CD4-positive, alpha-beta T cell (primary cell): Measurements from ENCODE around the gene MYL12A. TPM values are rescaled to one million over a fixed set of nuclear protein-coding genes. Genes with fewer than 3 reads are reported as not detected.

Experiments
- ATAC-seq: fragments of 200-7000 bp; cut with Tn5 transposase; one replicate; pipeline ENCODE4 v1.10.0; 2022; ENCODE audit warnings: mild to moderate bottlenecking; ENCODE audit not compliant: poor library complexity
- CTCF ChIA-PET: fragments of 350-600 bp; sonication (Branson Sonifier 250); formaldehyde crosslinking; loops from one replicate; lab custom pipeline; 2021; ENCODE audit warnings: antibody characterized with exemption, inconsistent platforms; lab: Charles Lee
- POLR2A ChIA-PET: fragments of 350-600 bp; sonication (Branson Sonifier 250); formaldehyde crosslinking; loops from one replicate; lab custom pipeline; 2021; ENCODE audit warnings: antibody characterized with exemption, inconsistent platforms; lab: Charles Lee
- DNase-seq, 14 experiments: peaks; one replicate each; pipeline ENCODE4 v3.0.0-alpha.2; 2013 to 2020; ENCODE audit warnings: mixed read lengths in 2 of 14
- H3K27ac ChIP-seq, 2 donors: one replicate each; pipeline versions ENCODE4 v1.5.1 to v1.7.0; 2013; ENCODE audit warnings: low read length in 2 of 2, low read depth in 1 of 2, mild to moderate bottlenecking in 1 of 2
- H3K27me3 ChIP-seq, 2 experiments: 1 replicate in 1 of 2; 2 replicates in 1 of 2; pipeline versions ENCODE4 v1.6.1 to v1.7.0; 2013; ENCODE audit warnings: low read length in 2 of 2, control low read depth in 1 of 2, mild to moderate bottlenecking in 1 of 2, moderate library complexity in 1 of 2; ENCODE audit not compliant: insufficient read depth in 2 of 2, control insufficient read depth in 1 of 2
- H3K36me3 ChIP-seq: one replicate; pipeline ENCODE4 v1.6.1; 2013; ENCODE audit warnings: low read length, control low read depth; ENCODE audit not compliant: insufficient read depth
- H3K4me1 ChIP-seq: one replicate; pipeline ENCODE4 v1.6.1; 2013; ENCODE audit warnings: low read length, control low read depth; ENCODE audit not compliant: insufficient read depth
- H3K4me3 ChIP-seq: one replicate; pipeline ENCODE4 v1.5.1; 2013; ENCODE audit warnings: mild to moderate bottlenecking, low read length, moderate library complexity
- H3K9me3 ChIP-seq, 2 experiments: 1 replicate in 1 of 2; 2 replicates in 1 of 2; pipeline versions ENCODE4 v1.6.1 to v1.7.0; 2013; ENCODE audit warnings: low read length in 2 of 2, mild to moderate bottlenecking in 2 of 2, control low read depth in 1 of 2, moderate library complexity in 1 of 2; ENCODE audit not compliant: control insufficient read depth in 1 of 2, insufficient read depth in 1 of 2
- H3K27ac Mint-ChIP-seq: one replicate; pipeline ENCODE4 v1.8.0; 2020; ENCODE audit warnings: mixed read lengths
- H3K27me3 Mint-ChIP-seq: one replicate; pipeline ENCODE4 v1.8.0; 2021; ENCODE audit warnings: mixed read lengths
- H3K36me3 Mint-ChIP-seq: one replicate; pipeline ENCODE4 v1.8.0; 2021; ENCODE audit warnings: low read depth, mixed read lengths
- H3K4me1 Mint-ChIP-seq: one replicate; pipeline ENCODE4 v1.8.0; 2021; ENCODE audit warnings: low read depth, mixed read lengths
- H3K4me3 Mint-ChIP-seq: one replicate; pipeline ENCODE4 v1.8.0; 2020; ENCODE audit warnings: mild to moderate bottlenecking, mixed read lengths
- H3K9me3 Mint-ChIP-seq: one replicate; pipeline ENCODE4 v1.8.0; 2020; ENCODE audit warnings: mixed read lengths
- intact Hi-C, 2 experiments: fragments of 100-400 bp; cut with DNase I in 1 of 2; cut with micrococcal nuclease in 1 of 2; formaldehyde crosslinking; loops; one replicate each; pipeline versions ENCODE4 v1.15.1 to v1.9.0; 2023 to 2025; cut with DNase I, micrococcal nuclease
- total RNA-seq, 174 experiments: library from RNA in 2 of 174; stranded (reverse) in 2 of 174; gene quantifications; one replicate each; pipeline ENCODE4 v1.2.3 and lab custom pipeline; 2021 to 2026
- TF ChIP-seq, protein P1 (sequence below): fragments of 200-600 bp; IDR thresholded peaks from one replicate; pipeline ENCODE4 v1.8.0; 2022; ENCODE audit warnings: antibody characterized with exemption, mild to moderate bottlenecking

Gene MYL12A
- total RNA-seq, 2 experiments from 2014 or later, result 188 to 190 TPM

DNA sequence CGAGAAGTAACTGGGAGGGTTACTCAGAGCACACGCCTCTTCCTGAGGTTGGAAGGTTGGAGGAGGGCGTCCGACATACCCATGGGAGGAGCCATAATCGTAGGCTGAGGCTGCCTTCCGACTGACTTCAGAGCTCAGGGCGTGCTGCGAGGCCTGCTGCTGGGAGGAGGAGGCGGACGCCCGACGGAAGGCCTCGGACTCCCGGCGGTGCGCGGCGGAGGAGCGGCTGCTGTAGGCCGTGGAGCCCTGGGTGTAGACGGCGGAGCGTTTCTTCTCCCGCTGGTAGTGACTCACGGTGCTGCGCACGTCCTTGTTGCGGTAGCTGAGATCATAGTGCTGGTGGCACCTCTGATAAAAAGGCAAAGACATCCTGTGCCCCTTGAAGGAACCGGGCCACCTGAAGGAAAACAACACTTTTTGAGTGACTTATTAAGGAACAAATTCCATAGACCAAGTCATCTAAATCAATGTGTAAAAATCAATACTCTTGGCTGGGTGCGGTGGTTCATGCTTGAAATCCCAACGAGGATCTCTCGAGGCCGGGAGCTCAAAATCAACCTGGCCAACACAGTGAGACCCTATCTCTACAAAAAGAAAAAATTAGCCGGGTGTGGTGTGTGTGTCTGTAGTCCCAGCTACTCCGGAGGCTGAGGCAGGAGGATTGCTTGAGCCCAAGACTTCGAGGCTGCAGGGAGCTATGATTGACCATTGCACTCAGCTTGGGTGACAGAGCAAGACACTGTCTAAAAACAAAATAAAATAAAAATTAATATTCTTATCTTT lies 32.6 kb upstream of the MYL12A start:
- no peaks in the 10 kb centered on the region for H3K36me3 ChIP-seq
- H3K9me3 Mint-ChIP-seq, result no peaks in the 10 kb centered on the region

DNA sequence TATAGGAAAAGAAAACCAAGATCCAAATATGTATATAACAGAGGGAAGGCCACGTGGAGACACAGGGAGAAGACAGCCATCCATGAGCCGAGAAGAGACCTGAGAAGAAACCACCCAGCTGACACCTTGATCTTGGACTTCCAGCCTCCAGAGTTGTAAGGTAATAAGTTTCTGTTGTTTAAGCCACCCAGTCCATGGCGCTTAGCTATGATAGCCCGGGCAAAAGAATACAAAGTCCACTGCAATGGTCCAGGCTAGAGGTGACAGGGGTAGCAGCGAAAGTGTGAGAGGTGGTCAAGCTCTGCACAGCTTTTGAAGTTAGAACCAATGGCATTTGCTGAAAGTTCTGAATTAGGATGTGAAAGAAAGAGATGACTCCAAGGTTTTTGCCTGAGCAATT lies 30.6 kb upstream of the MYL12A start:
- H3K36me3 Mint-ChIP-seq, result no peaks in the 10 kb centered on the region
- DNase-seq, result no peak
- H3K4me1 Mint-ChIP-seq, result peaks cover 13% of the 10 kb centered on the region
- H3K9me3 Mint-ChIP-seq, result no peaks in the 10 kb centered on the region
- Histone ChIP-seq H3K4me3 (no peak overlapping the region), H3K4me1 (peaks cover 3% of the 10 kb centered on the region), H3K27me3 (no peaks in the 10 kb centered on the region), H3K9me3 (no peaks in the 10 kb centered on the region), H3K36me3 (no peaks in the 10 kb centered on the region), H3K27ac (no peak overlapping the region)
- CTCF ChIA-PET, result interaction anchor here (0.6 kb wide), 1 partner anchor 12 kb away, joined by 3 read pairs; no protein-coding TSS in a partner anchor
- ATAC-seq, result no peak
- no peak overlapping the region for H3K4me3 Mint-ChIP-seq
- H3K27me3 Mint-ChIP-seq, result no peaks in the 10 kb centered on the region
- no peak overlapping the region for H3K27ac Mint-ChIP-seq
- POLR2A ChIA-PET, result no interaction called here
- TF ChIP-seq, protein P1, sequence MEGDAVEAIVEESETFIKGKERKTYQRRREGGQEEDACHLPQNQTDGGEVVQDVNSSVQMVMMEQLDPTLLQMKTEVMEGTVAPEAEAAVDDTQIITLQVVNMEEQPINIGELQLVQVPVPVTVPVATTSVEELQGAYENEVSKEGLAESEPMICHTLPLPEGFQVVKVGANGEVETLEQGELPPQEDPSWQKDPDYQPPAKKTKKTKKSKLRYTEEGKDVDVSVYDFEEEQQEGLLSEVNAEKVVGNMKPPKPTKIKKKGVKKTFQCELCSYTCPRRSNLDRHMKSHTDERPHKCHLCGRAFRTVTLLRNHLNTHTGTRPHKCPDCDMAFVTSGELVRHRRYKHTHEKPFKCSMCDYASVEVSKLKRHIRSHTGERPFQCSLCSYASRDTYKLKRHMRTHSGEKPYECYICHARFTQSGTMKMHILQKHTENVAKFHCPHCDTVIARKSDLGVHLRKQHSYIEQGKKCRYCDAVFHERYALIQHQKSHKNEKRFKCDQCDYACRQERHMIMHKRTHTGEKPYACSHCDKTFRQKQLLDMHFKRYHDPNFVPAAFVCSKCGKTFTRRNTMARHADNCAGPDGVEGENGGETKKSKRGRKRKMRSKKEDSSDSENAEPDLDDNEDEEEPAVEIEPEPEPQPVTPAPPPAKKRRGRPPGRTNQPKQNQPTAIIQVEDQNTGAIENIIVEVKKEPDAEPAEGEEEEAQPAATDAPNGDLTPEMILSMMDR, result no peak
- intact Hi-C loops, result no loop called here

More for the DNA sequence above, 32.6 kb upstream of the MYL12A start:
- Mint-ChIP-seq H3K4me1 (peaks cover 13% of the 10 kb centered on the region), H3K36me3 (no peaks in the 10 kb centered on the region), H3K27me3 (no peaks in the 10 kb centered on the region), H3K27ac (no peak overlapping the region), H3K4me3 (no peak overlapping the region)
- intact Hi-C loops, result no loop called here
- no peak overlapping the region for H3K4me3 ChIP-seq
- H3K27me3 ChIP-seq, result no peaks in the 10 kb centered on the region
- H3K27ac ChIP-seq, result no peak overlapping the region
- no peaks in the 10 kb centered on the region for H3K9me3 ChIP-seq
- H3K4me1 ChIP-seq, result peaks cover 3% of the 10 kb centered on the region
- ATAC-seq (no peak), DNase-seq (no peak)
- CTCF ChIA-PET, result no interaction called here
- POLR2A ChIA-PET, result no interaction called here
- TF ChIP-seq, protein P1, result no peak

DNA sequence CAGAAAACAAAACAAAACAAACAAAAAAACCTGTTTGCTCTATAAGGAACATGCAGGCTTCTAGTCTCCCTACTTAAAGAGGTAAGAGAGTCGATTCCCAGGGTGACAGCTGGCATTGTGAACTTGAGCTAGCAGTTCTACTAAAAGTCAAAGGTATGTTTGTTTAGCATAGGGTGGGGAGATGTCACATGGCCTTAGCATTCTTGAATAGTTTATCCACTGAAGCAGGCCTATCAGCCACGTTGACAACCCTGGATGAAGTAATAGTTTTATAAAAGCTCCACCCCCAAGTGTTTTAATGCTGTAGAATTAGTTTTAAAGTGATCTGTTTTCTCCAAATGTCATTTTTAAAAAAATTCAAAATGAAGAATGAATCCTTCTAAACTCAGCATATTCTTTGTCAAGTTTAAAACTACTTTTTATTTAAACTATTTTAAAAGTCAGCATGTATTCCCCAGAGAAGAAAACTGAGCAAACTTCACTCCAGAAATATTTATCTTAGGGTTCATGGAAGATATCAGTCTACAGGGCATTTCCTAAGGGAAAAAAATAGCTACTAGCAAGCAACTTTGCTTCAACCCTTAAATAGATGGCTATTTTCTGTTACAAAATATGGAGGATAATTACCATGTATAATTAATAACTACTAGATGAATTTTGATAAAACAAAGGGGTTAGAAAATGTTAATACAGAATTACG lies 29.5 kb upstream of the MYL12A start:
- H3K36me3 ChIP-seq, result no peaks in the 10 kb centered on the region
- intact Hi-C loops, result no loop called here
- H3K27ac ChIP-seq, result no peak overlapping the region
- no peak overlapping the region for H3K4me3 ChIP-seq
- Mint-ChIP-seq H3K36me3 (no peaks in the 10 kb centered on the region), H3K27me3 (no peaks in the 10 kb centered on the region), H3K9me3 (no peaks in the 10 kb centered on the region), H3K4me3 (no peak overlapping the region), H3K4me1 (peaks cover 8% of the 10 kb centered on the region), H3K27ac (no peak overlapping the region)
- no peaks in the 10 kb centered on the region for H3K9me3 ChIP-seq
- no peak for ATAC-seq
- CTCF ChIA-PET, result interaction anchor here (1.5 kb wide), 1 partner anchor 28 kb away, joined by 4 read pairs; no protein-coding TSS in a partner anchor
- POLR2A ChIA-PET, result no interaction called here
- no peaks in the 10 kb centered on the region for H3K27me3 ChIP-seq
- DNase-seq, result no peak
- H3K4me1 ChIP-seq, result no peaks in the 10 kb centered on the region
- TF ChIP-seq, protein P1, result no peak
